Panc1 (cell line): ENCODE data around the gene NPW. TPM values are rescaled to one million over a fixed set of nuclear protein-coding genes. Genes with fewer than 3 reads are reported as not detected.

Experiments
- ATAC-seq: fragments of 200-7000 bp; cut with Tn5 transposase; 2 replicates; pipeline ENCODE4 v1.9.1; 2020; ENCODE audit warnings: mild to moderate bottlenecking, moderate library complexity
- BruUV-seq: library from RNA; stranded (reverse); fragments of 400-500 nt; replicated peaks from 2 replicates; lab custom pipeline; 2021; lab: Mats Ljungman, UMichigan
- CTCF ChIA-PET: fragments of 300-600 bp; sonication (Branson Sonifier 250); formaldehyde crosslinking; loops from one replicate; lab custom pipeline; 2022; ENCODE audit warnings: antibody characterized with exemption; lab: Charles Lee
- POLR2A ChIA-PET: fragments of 300-600 bp; sonication (Branson Sonifier 250); formaldehyde crosslinking; loops from one replicate; lab custom pipeline; 2022; ENCODE audit warnings: antibody characterized with exemption; lab: Charles Lee
- DNase-seq: peaks from one replicate; pipeline ENCODE4 v3.0.0-alpha.2; 2010; ENCODE audit warnings: low read depth, low spot score
- H3K27ac ChIP-seq: 2 replicates; pipeline ENCODE4 v1.5.1; 2011; ENCODE audit warnings: mild to moderate bottlenecking, low read length, inconsistent platforms
- H3K27me3 ChIP-seq: fragments of 200-500 bp; sonication (Bioruptor generic); 2 replicates; pipeline ENCODE4 v1.6.0; 2014; ENCODE audit warnings: low read length, inconsistent platforms; ENCODE audit not compliant: control insufficient read depth, insufficient read depth
- H3K36me3 ChIP-seq: fragments of 200-500 bp; sonication (Bioruptor generic); 2 replicates; pipeline ENCODE4 v1.5.1; 2014; ENCODE audit warnings: inconsistent platforms, mild to moderate bottlenecking, low read length, moderate library complexity; ENCODE audit not compliant: control insufficient read depth, insufficient read depth
- H3K4me1 ChIP-seq: 2 replicates; pipeline ENCODE4 v1.5.1; 2011; ENCODE audit warnings: inconsistent platforms, mild to moderate bottlenecking, low read length, moderate library complexity; ENCODE audit not compliant: control insufficient read depth, insufficient read depth
- H3K4me3 ChIP-seq, 2 experiments: 2 replicates each; pipeline ENCODE4 v1.5.1; 2011 to 2012; ENCODE audit warnings: low read depth in 2 of 2, low read length in 2 of 2, mild to moderate bottlenecking in 2 of 2, inconsistent platforms in 1 of 2, moderate library complexity in 1 of 2
- H3K9me3 ChIP-seq: fragments of 200-500 bp; sonication (Bioruptor generic); 2 replicates; pipeline ENCODE4 v1.5.1; 2014; ENCODE audit warnings: low read depth, mild to moderate bottlenecking, inconsistent platforms, low read length, moderate library complexity; ENCODE audit not compliant: control insufficient read depth, insufficient read depth
- POLR2AphosphoS5 ChIP-seq: IDR thresholded peaks from 2 replicates; pipeline ENCODE4 v1.6.1; 2012; ENCODE audit warnings: mild to moderate bottlenecking, low read depth, low read length, moderate library complexity
- REST ChIP-seq, 2 experiments: IDR thresholded peaks; 2 replicates each; pipeline ENCODE4 v1.6.1; 2011 to 2012; ENCODE audit warnings: low read depth in 2 of 2, control low read depth in 1 of 2, low read length in 1 of 2, mild to moderate bottlenecking in 1 of 2, moderate library complexity in 1 of 2; ENCODE audit not compliant: insufficient read depth in 1 of 2
- SIN3A ChIP-seq: IDR thresholded peaks from 2 replicates; pipeline ENCODE4 v1.6.1; 2012; ENCODE audit warnings: low read depth, mild to moderate bottlenecking, low read length, moderate library complexity, borderline replicate concordance; ENCODE audit not compliant: insufficient read depth
- TCF7L2 ChIP-seq: IDR thresholded peaks from 2 replicates; pipeline ENCODE4 v1.6.1; 2011; ENCODE audit warnings: mild to moderate bottlenecking, low read depth, low read length, inconsistent platforms
- in situ Hi-C: cut with HindIII; loops from 2 replicates; pipeline ENCODE4 v1.10.0; 2016; ENCODE audit warnings: low sequenced_read_pairs, low pct_unique_long_range_greater_than_20kb
- intact Hi-C: fragments of 100-400 bp; cut with micrococcal nuclease; formaldehyde crosslinking; loops from one replicate; pipeline ENCODE4 v1.10.0; 2022; ENCODE audit not compliant: unreplicated experiment
- total RNA-seq: library from RNA; stranded (reverse); gene quantifications from one replicate; pipeline ENCODE4 v1.2.1, GENCODE V29; 2021; ENCODE audit not compliant: unreplicated experiment
- TF ChIP-seq, protein P1 (sequence below): fragments of 450-650 bp; IDR thresholded peaks from 2 replicates; pipeline ENCODE4 v1.5.1; 2017; ENCODE audit warnings: mild to moderate bottlenecking

Gene NPW
- total RNA-seq, 1 experiment from 2014 or later, result 15.3 TPM

DNA sequence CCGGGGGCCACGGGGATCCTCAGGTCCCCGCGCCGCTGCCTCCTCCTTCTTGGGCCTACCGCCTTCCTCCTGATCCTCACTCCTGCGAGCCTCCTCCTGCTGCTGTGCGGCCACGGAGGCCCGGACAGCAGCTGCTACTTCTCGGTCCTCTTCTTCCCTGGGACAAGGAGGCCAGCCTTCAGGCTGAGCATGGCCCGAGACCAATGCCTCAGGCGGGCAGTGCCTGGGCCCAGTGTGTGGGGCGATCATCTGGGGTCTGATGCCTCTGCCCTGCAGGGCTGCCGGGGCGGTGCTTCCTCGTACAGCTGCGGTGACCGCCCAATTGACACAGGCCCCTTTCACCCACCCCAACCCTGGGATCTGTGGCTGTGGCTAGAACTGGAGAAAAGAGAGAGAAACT, 18.6 kb upstream of the NPW start:
- H3K9me3 ChIP-seq, result no peaks in the 10 kb centered on the region

GRCh38 chr16:2001456-2002355, 17.9 kb upstream of the NPW start:
- H3K4me3 ChIP-seq, result no peak overlapping the region
- TF ChIP-seq REST (IDR thresholded peaks at IDR 0.05; ENCODE audit: insufficient read depth in 1 of 2, low read depth in 2 of 2, low read length in 1 of 2), result no peak
- TF ChIP-seq SIN3A, result no peak
- no peak for TF ChIP-seq TCF7L2
- TF ChIP-seq POLR2AphosphoS5, result no peak
- TF ChIP-seq, protein P1, sequence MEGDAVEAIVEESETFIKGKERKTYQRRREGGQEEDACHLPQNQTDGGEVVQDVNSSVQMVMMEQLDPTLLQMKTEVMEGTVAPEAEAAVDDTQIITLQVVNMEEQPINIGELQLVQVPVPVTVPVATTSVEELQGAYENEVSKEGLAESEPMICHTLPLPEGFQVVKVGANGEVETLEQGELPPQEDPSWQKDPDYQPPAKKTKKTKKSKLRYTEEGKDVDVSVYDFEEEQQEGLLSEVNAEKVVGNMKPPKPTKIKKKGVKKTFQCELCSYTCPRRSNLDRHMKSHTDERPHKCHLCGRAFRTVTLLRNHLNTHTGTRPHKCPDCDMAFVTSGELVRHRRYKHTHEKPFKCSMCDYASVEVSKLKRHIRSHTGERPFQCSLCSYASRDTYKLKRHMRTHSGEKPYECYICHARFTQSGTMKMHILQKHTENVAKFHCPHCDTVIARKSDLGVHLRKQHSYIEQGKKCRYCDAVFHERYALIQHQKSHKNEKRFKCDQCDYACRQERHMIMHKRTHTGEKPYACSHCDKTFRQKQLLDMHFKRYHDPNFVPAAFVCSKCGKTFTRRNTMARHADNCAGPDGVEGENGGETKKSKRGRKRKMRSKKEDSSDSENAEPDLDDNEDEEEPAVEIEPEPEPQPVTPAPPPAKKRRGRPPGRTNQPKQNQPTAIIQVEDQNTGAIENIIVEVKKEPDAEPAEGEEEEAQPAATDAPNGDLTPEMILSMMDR, result no peak
- no peak overlapping the region for H3K27ac ChIP-seq
- ChIA-PET CTCF (no interaction called here), POLR2A (no interaction called here)
- ATAC-seq (no peak), DNase-seq (no peak)
- in situ Hi-C loops (no loop called here), intact Hi-C loops (no loop called here)
- H3K27me3 ChIP-seq, result no peaks in the 10 kb centered on the region
- H3K36me3 ChIP-seq, result peaks cover 6% of the 10 kb centered on the region; the same call in 1 of the 2 replicates
- peaks cover 28% of the 10 kb centered on the region for H3K4me1 ChIP-seq
- H3K9me3 ChIP-seq, result no peaks in the 10 kb centered on the region
- no TSS peak for BruUV-seq

More for the DNA sequence above, 18.6 kb upstream of the NPW start:
- Histone ChIP-seq H3K27ac (no peak overlapping the region), H3K36me3 (peaks cover 6% of the 10 kb centered on the region; the same call in 1 of the 2 replicates), H3K4me3 (no peak overlapping the region), H3K4me1 (peaks cover 22% of the 10 kb centered on the region), H3K27me3 (no peaks in the 10 kb centered on the region)
- TF ChIP-seq, protein P1, result no peak
- TF ChIP-seq TCF7L2 (no peak), REST (IDR thresholded peaks at IDR 0.05; ENCODE audit: insufficient read depth in 1 of 2, low read depth in 2 of 2, low read length in 1 of 2) (no peak), POLR2AphosphoS5 (no peak), SIN3A (no peak)
- in situ Hi-C loops, result no loop called here
- ATAC-seq (no peak), DNase-seq (no peak)
- intact Hi-C loops, result no loop called here
- no TSS peak for BruUV-seq
- ChIA-PET CTCF (no interaction called here), POLR2A (no interaction called here)
